ENCODE data around the gene CARD11.

CARD11 gene

GRCh38 chr7:2943851-2944601 lies 99.6 kb downstream of the CARD11 start:
- H3K4me3 ChIP-seq (ENCODE audit: low read depth, low read length): no peak overlapping the region
- DNase-seq (ENCODE audit: low read depth): no peak
- TF ChIP-seq CTCF (IDR thresholded peaks at IDR 0.05; ENCODE audit: control insufficient read depth, extremely low read depth, insufficient read depth): no peak

DNA sequence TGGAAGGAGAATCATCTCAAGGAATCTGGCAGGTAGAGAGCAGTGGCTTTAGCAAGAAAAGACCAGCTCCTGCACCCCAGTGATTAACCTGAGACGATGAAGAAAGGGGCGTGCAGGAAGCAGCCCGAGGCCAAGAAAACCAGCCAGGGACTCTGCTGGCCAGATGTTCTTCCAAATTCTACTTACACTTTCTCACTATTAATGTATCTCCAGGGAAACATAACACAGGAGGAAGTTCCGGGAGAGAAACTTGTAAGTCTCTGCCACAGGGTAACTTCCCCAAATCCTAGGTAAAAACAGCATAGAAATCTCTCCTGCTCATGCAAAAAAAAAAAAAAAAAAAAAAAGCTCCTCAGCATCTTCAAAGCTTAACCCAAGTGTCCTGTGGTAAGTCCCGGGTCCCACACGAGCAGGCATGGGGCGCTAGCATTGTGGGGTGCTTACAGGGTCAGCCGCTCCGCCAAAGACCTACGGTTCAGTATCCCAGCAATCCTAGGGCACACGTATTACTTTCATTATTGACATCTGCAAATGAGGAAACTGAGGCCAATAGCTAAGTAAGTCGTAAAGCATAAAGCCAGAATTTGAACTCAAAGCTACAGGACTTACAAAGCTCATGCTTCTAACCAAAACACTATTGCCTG lies 102.3 kb downstream of the CARD11 start:
- no peak overlapping the region for H3K4me3 ChIP-seq (ENCODE audit: low read depth, low read length)
- DNase-seq (ENCODE audit: low read depth): no peak
- TF ChIP-seq CTCF (IDR thresholded peaks at IDR 0.05; ENCODE audit: control insufficient read depth, extremely low read depth, insufficient read depth): no peak

DNA sequence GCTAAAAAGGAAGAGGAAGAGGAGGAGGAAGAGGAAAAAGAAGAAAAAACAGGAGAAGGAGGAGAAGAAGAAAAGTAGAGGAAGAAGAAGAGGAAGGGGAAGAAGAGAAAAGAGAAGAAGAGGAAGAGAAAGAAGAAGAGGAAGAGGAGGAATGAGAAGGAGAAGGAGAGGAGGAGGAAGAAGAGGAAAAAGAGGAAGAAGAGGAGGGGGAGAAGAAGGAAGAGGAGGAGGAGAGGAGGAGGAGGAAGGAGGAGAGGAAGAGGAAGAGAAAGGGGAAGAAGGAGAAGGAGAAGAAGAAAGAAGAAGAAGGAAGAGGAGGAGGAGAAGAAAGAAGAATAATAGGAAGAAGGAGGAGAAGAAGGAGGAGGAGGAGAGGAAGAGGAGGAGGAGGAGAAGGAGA lies 103.2 kb downstream of the CARD11 start:
- no peak overlapping the region for H3K4me3 ChIP-seq (ENCODE audit: low read depth, low read length)
- no peak for TF ChIP-seq CTCF (IDR thresholded peaks at IDR 0.05; ENCODE audit: control insufficient read depth, extremely low read depth, insufficient read depth)
- no peak for DNase-seq (ENCODE audit: low read depth)

DNA sequence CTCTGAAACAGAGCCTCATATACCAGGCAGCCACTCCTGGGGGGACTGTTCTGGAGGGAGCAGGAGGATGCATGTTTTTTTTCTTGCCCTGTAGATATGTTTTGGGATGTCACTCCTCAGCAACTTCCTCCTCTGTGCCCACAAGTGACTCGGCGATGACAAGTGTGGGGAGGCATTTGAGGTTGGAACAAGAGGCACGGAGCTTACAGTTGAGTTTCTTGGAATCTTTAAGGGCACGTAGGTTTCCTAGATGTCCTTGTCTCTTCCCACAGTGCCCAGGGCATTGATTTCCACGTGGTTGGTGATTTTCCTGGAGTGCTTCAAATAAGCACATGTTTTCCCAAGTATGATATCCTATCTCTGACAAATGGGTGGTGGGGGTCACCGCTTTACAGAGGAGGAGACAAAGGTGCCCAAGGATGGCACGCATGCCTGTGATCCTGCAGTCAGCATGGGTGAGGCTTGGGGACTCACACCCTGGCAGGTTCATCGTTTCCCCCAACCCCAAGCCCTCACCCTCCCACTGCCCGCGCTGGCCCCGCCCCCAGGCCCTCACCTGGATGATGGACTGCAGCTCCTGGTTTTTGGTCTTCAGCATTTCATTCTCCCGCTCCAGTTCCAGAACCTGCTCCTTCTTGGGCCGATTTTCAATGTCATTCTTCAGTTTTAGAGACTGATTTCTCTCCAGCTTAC lies 104.3 kb downstream of the CARD11 start:
- TF ChIP-seq CTCF (IDR thresholded peaks at IDR 0.05; ENCODE audit: control insufficient read depth, extremely low read depth, insufficient read depth): no peak
- no peak for DNase-seq (ENCODE audit: low read depth)
- no peak overlapping the region for H3K4me3 ChIP-seq (ENCODE audit: low read depth, low read length)

- TF ChIP-seq CTCF (IDR thresholded peaks at IDR 0.05; ENCODE audit: control insufficient read depth, extremely low read depth, insufficient read depth): no peak
- DNase-seq (ENCODE audit: low read depth): no peak
Measured at GRCh38 chr7:2938514-2939192, 105.0 kb downstream of the CARD11 start.

DNA sequence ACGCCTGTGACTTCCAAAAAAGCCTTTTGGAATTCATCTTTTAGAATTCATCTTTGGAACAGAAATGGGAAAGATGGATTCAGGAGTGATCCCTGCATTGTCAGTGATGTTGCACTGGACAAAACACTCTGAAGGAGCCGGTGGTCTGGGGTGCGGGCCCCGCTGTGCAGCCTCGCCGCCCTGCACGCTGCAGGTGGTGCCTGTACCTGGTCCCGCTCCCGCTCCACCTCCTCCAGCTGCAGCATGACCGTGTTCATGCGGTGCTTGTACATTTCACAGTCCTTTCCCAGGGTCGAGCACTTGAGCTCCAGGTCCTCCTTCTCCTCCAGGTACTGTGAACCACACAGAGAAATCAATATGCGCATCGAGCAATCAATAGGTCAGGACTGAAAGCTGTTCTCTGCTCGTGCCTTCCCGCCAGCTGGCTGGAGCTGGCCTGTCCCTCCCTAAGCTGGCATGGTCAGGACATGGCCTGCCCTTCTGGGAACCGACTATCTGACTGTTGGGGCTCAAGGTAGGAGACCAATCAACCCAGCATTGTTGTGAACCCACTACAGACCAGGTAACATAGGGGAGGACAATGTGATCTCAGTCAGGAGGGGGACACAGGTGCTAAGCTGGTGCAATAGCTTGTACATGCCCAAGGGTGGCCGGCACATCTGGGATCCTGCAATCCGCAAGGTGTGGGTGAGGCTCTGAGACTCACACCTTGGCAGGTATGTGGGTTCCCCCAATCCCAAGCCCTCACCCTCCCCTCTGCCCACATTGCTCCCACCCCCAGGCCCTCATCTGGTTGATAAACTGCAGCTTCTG lies 105.8 kb downstream of the CARD11 start:
- H3K4me3 ChIP-seq (ENCODE audit: low read depth, low read length): no peak overlapping the region
- DNase-seq (ENCODE audit: low read depth): no peak
- TF ChIP-seq CTCF (IDR thresholded peaks at IDR 0.05; ENCODE audit: control insufficient read depth, extremely low read depth, insufficient read depth): no peak

More at GRCh38 chr7:2938514-2939192, 105.0 kb downstream of the CARD11 start:
- H3K4me3 ChIP-seq (ENCODE audit: low read depth, low read length): no peak overlapping the region

Measured in LNCaP clone FGC (cell line).